Stimulated activated CD4-positive, alpha-beta T cell treated with anti-CD3 and anti-CD28 coated beads, Interleukin-1b, Interleukin-23, amount 100 ng/mL, for 4 hours (primary cell): ENCODE measurements around the gene CYP24A1.

Experiments used
- DNase-seq, 2 donors: peaks; one replicate each; pipeline ENCODE4 v3.0.0-alpha.2; 2020; ENCODE audit warnings: low read depth in 2 of 2

Gene CYP24A1

GRCh38 chr20:54174457-54175175 is 830 bp upstream of the CYP24A1 start:
- DNase-seq, result no peak

- DNase-seq, result no peak
Measured at GRCh38 chr20:54172856-54173652, 732 bp downstream of the CYP24A1 start.

GRCh38 chr20:54172532-54172855 is 1.3 kb downstream of the CYP24A1 start:
- no peak for DNase-seq

GRCh38 chr20:54170963-54171362 is 2.8 kb downstream of the CYP24A1 start:
- no peak for DNase-seq

- DNase-seq, result no peak
Measured at GRCh38 chr20:54170026-54170471, 3.7 kb downstream of the CYP24A1 start.

GRCh38 chr20:54168961-54169862 is 4.6 kb downstream of the CYP24A1 start:
- DNase-seq, result no peak

- DNase-seq, result no peak
Measured at GRCh38 chr20:54167909-54168872, 5.6 kb downstream of the CYP24A1 start.

- no peak for DNase-seq
Measured at GRCh38 chr20:54166987-54167662, 6.7 kb downstream of the CYP24A1 start.

GRCh38 chr20:54165803-54166202 is 8.0 kb downstream of the CYP24A1 start:
- no peak for DNase-seq

GRCh38 chr20:54165014-54165413 is 8.8 kb downstream of the CYP24A1 start:
- no peak for DNase-seq

- DNase-seq, result no peak
Measured at GRCh38 chr20:54163402-54163801, 10.4 kb downstream of the CYP24A1 start.

- no peak for DNase-seq
Measured at GRCh38 chr20:54162378-54163009, 11.3 kb downstream of the CYP24A1 start.

- no peak for DNase-seq
Measured at GRCh38 chr20:54161821-54162149, 12.0 kb downstream of the CYP24A1 start.

- no peak for DNase-seq
Measured at GRCh38 chr20:54161008-54161820, 12.6 kb downstream of the CYP24A1 start.

- no peak for DNase-seq
Measured at GRCh38 chr20:54160065-54161007, 13.4 kb downstream of the CYP24A1 start.

GRCh38 chr20:54158856-54159418 is 14.8 kb downstream of the CYP24A1 start:
- DNase-seq, result no peak

GRCh38 chr20:54158226-54158625 is 15.6 kb downstream of the CYP24A1 start:
- DNase-seq, result no peak
